OCI-LY7 (cell line): ENCODE measurements around the gene TOR3A. TPM values are rescaled to one million over a fixed set of nuclear protein-coding genes. Genes with fewer than 3 reads are reported as not detected.

Experiments used
- BruUV-seq: library from RNA; stranded (reverse); fragments of 400-500 nt; replicated peaks from 2 replicates; lab custom pipeline; 2021; lab: Mats Ljungman, UMichigan
- CTCF ChIA-PET: fragments of 300-600 bp; sonication (Branson Sonifier 250); formaldehyde crosslinking; loops from one replicate; lab custom pipeline; 2022; ENCODE audit warnings: antibody characterized with exemption; ENCODE audit not compliant: unreplicated experiment; lab: Charles Lee
- POLR2A ChIA-PET: fragments of 300-600 bp; sonication (Branson Sonifier 250); formaldehyde crosslinking; loops from one replicate; lab custom pipeline; 2022; ENCODE audit warnings: antibody characterized with exemption; lab: Charles Lee
- DNase-seq: peaks from one replicate; pipeline ENCODE4 v3.0.0-alpha.2; 2015; ENCODE audit warnings: low spot score
- H2AFZ ChIP-seq: fragments of 200-600 bp; sonication (generic), shearing (Covaris generic); 2 replicates; pipeline ENCODE4 v1.6.1; 2014; ENCODE audit warnings: mild to moderate bottlenecking, antibody characterized with exemption, low read length, moderate library complexity
- H3K27ac ChIP-seq: fragments of 200-600 bp; sonication (generic); 2 replicates; pipeline ENCODE4 v1.5.1; 2014; ENCODE audit warnings: mixed run types, low read depth, mild to moderate bottlenecking, moderate library complexity, low read length, inconsistent platforms; ENCODE audit not compliant: poor library complexity, severe bottlenecking
- H3K36me3 ChIP-seq: fragments of 200-600 bp; sonication (generic); 2 replicates; pipeline ENCODE4 v1.6.1; 2014; ENCODE audit warnings: mild to moderate bottlenecking, antibody characterized with exemption, low read length, moderate library complexity, mixed read lengths; ENCODE audit not compliant: insufficient read depth
- H3K4me1 ChIP-seq: fragments of 200-600 bp; sonication (generic); 2 replicates; pipeline ENCODE4 v1.5.1; 2014; ENCODE audit warnings: mild to moderate bottlenecking, low read length; ENCODE audit not compliant: insufficient read depth, poor library complexity, severe bottlenecking
- H3K4me2 ChIP-seq: fragments of 200-600 bp; sonication (generic); 2 replicates; pipeline ENCODE4 v1.6.1; 2014; ENCODE audit warnings: mild to moderate bottlenecking, low read length
- H3K4me3 ChIP-seq: fragments of 200-600 bp; sonication (generic); 2 replicates; pipeline ENCODE4 v1.5.1; 2014; ENCODE audit warnings: mild to moderate bottlenecking, low read depth, low read length; ENCODE audit not compliant: poor library complexity, severe bottlenecking
- H3K79me2 ChIP-seq: fragments of 200-600 bp; sonication (generic); 2 replicates; pipeline ENCODE4 v1.6.1; 2016; ENCODE audit warnings: low read depth, mild to moderate bottlenecking, low read length, moderate library complexity, mixed read lengths; ENCODE audit not compliant: insufficient read depth
- H3K9me2 ChIP-seq: fragments of 200-600 bp; sonication (generic); 2 replicates; pipeline ENCODE4 v1.6.1; 2016; ENCODE audit warnings: mild to moderate bottlenecking, low read length, mixed read lengths; ENCODE audit not compliant: insufficient read depth
- H3K9me3 ChIP-seq: fragments of 200-600 bp; sonication (generic); 2 replicates; pipeline ENCODE4 v1.6.1; 2014; ENCODE audit warnings: mild to moderate bottlenecking, mixed run types, low read length, mixed read lengths
- H4K20me1 ChIP-seq: fragments of 200-600 bp; sonication (generic); 2 replicates; pipeline ENCODE4 v1.6.1; 2014; ENCODE audit warnings: mild to moderate bottlenecking, antibody characterized with exemption, low read length, moderate library complexity, mixed read lengths; ENCODE audit not compliant: insufficient read depth
- CTCF ChIP-seq: fragments of 200-600 bp; sonication (generic); conservative IDR thresholded peaks from 2 replicates; pipeline ENCODE4 v1.5.1; 2014; ENCODE audit warnings: mild to moderate bottlenecking, antibody characterized with exemption, low read length, moderate library complexity, mixed read lengths
- EZH2phosphoT487 ChIP-seq: fragments of 200-600 bp; sonication (generic); IDR thresholded peaks from 2 replicates; pipeline ENCODE4 v1.6.1; 2018; ENCODE audit warnings: low read depth, borderline replicate concordance, mild to moderate bottlenecking, mixed run types, antibody characterized with exemption, low read length, moderate library complexity, mixed read lengths
- intact Hi-C: fragments of 100-400 bp; cut with micrococcal nuclease; formaldehyde crosslinking; loops from one replicate; pipeline ENCODE4 v1.10.0; 2022; ENCODE audit not compliant: unreplicated experiment
- total RNA-seq, 2 experiments: library from RNA; depleted of rRNA in 1 of 2; stranded (reverse); fragments of >200 nt in 1 of 2; shearing (Covaris generic) in 1 of 2; gene quantifications; 2 replicates each; pipeline ENCODE4 v1.2.3, GENCODE V29; 2014 to 2022

TOR3A gene
- total RNA-seq, 2 experiments from 2014 or later: 49.0 to 66.7 TPM

- H3K36me3 ChIP-seq: peaks cover 34% of the 10 kb centered on the region
- H3K9me2 ChIP-seq: no peaks in the 10 kb centered on the region
- no peak overlapping the region for H3K27ac ChIP-seq
- no peak for DNase-seq
- H3K79me2 ChIP-seq: no peaks in the 10 kb centered on the region
- intact Hi-C loops: no loop called here
- TF ChIP-seq CTCF (no peak), EZH2phosphoT487 (no peak)
- no peak overlapping the region for H3K4me3 ChIP-seq
- POLR2A ChIA-PET: no interaction called here
- H3K4me1 ChIP-seq: no peaks in the 10 kb centered on the region
- H3K9me3 ChIP-seq: 0 out of 2 replicates have a peak, but pooled peaks cover 7% of the 10 kb centered on the region
- no peak overlapping the region for H3K4me2 ChIP-seq
- CTCF ChIA-PET: no interaction called here
- no peaks in the 10 kb centered on the region; the same call in 1 of the 2 replicates for H4K20me1 ChIP-seq
- no peak overlapping the region for H2AFZ ChIP-seq
- no TSS peak for BruUV-seq
Measured at GRCh38 chr1:179053486-179053885, 28.4 kb upstream of the TOR3A start.

- Histone ChIP-seq H3K4me1 (no peaks in the 10 kb centered on the region), H3K9me2 (no peaks in the 10 kb centered on the region), H3K9me3 (0 out of 2 replicates have a peak, but pooled peaks cover 7% of the 10 kb centered on the region), H4K20me1 (no peaks in the 10 kb centered on the region), H3K36me3 (peaks cover 35% of the 10 kb centered on the region), H3K79me2 (no peaks in the 10 kb centered on the region), H3K27ac (no peak overlapping the region), H2AFZ (no peak overlapping the region), H3K4me2 (no peak overlapping the region), H3K4me3 (no peak overlapping the region)
- no peak for DNase-seq
- BruUV-seq: no TSS peak
- TF ChIP-seq CTCF: no peak
- no peak for TF ChIP-seq EZH2phosphoT487
- CTCF ChIA-PET: no interaction called here
- intact Hi-C loops: no loop called here
- POLR2A ChIA-PET: interaction anchor here (1.3 kb wide), 1 partner anchor 14 kb away, joined by 3 read pairs; no protein-coding TSS in a partner anchor
Measured at GRCh38 chr1:179055937-179056336, 25.9 kb upstream of the TOR3A start.
